Left ventricle myocardium inferior (tissue), 1 donor: ENCODE data around the gene PIK3R1. TPM values are rescaled to one million over a fixed set of nuclear protein-coding genes. Genes with fewer than 3 reads are reported as not detected.

Experiments used
- DNase-seq: peaks from one replicate; pipeline ENCODE4 v3.0.0-alpha.2; 2020
- H3K27ac ChIP-seq: fragments of 200-600 bp; replicated peaks from 2 replicates; pipeline ENCODE4 v1.8.0; 2021
- H3K27me3 ChIP-seq: fragments of 200-600 bp; 2 replicates; pipeline ENCODE4 v1.8.0; 2021; ENCODE audit warnings: low read depth
- H3K36me3 ChIP-seq: fragments of 200-600 bp; 2 replicates; pipeline ENCODE4 v1.8.0; 2021
- H3K4me1 ChIP-seq: fragments of 200-600 bp; 2 replicates; pipeline ENCODE4 v1.8.0; 2021
- H3K4me3 ChIP-seq: fragments of 200-600 bp; 2 replicates; pipeline ENCODE4 v1.8.0; 2021; ENCODE audit warnings: mild to moderate bottlenecking, moderate library complexity
- H3K9me3 ChIP-seq: fragments of 200-600 bp; replicated peaks from 2 replicates; pipeline ENCODE4 v1.8.0; 2021
- CTCF ChIP-seq: fragments of 200-600 bp; IDR thresholded peaks from 2 replicates; pipeline ENCODE4 v1.8.0; 2021; ENCODE audit warnings: antibody characterized with exemption, mild to moderate bottlenecking, borderline replicate concordance
- intact Hi-C: fragments of 100-400 bp; cut with micrococcal nuclease; formaldehyde crosslinking; loops from one replicate; pipeline ENCODE4 v1.11.0; 2022
- total RNA-seq: library from RNA; stranded (reverse); fragmentation: NEBNext Ultra II Directional; extraction: Animal tissue kit (Norgen Biotek cat#: 25700); gene quantifications from one replicate; pipeline ENCODE4 v1.2.1, GENCODE V29; 2021
- donor health status: DM: no; HTN: yes; CAD: no; lungs with severe emphysema.

Gene PIK3R1
- total RNA-seq, 1 donor from 2014 or later, result 132 TPM

- Histone ChIP-seq H3K4me1 (peaks cover 18% of the 10 kb centered on the region), H3K9me3 (no peaks in the 10 kb centered on the region), H3K4me3 (no peak overlapping the region), H3K27ac (no peak overlapping the region), H3K27me3 (no peaks in the 10 kb centered on the region), H3K36me3 (no peaks in the 10 kb centered on the region)
- no peak for TF ChIP-seq CTCF
- intact Hi-C loops, result no loop called here
- no peak for DNase-seq
These were observed 118.3 kb downstream of the PIK3R1 start for GRCh38 chr5:68333649-68334552.

- Histone ChIP-seq H3K27ac (no peak overlapping the region), H3K4me3 (no peak overlapping the region), H3K36me3 (no peaks in the 10 kb centered on the region), H3K9me3 (no peaks in the 10 kb centered on the region), H3K4me1 (peaks cover 15% of the 10 kb centered on the region), H3K27me3 (no peaks in the 10 kb centered on the region)
- no peak for TF ChIP-seq CTCF
- DNase-seq, result no peak
- intact Hi-C loops, result no loop called here
These were observed 119.0 kb downstream of the PIK3R1 start for GRCh38 chr5:68334553-68334886.

GRCh38 chr5:68335075-68335474 lies 119.5 kb downstream of the PIK3R1 start:
- H3K27ac ChIP-seq, result no peak overlapping the region
- H3K9me3 ChIP-seq, result no peaks in the 10 kb centered on the region
- TF ChIP-seq CTCF, result no peak
- H3K36me3 ChIP-seq, result no peaks in the 10 kb centered on the region
- H3K4me3 ChIP-seq, result no peak overlapping the region
- DNase-seq, result no peak
- intact Hi-C loops, result no loop called here
- H3K4me1 ChIP-seq, result peaks cover 9% of the 10 kb centered on the region
- H3K27me3 ChIP-seq, result no peaks in the 10 kb centered on the region

- TF ChIP-seq CTCF, result no peak
- no peak overlapping the region for H3K27ac ChIP-seq
- H3K4me1 ChIP-seq, result no peaks in the 10 kb centered on the region
- H3K9me3 ChIP-seq, result no peaks in the 10 kb centered on the region
- DNase-seq, result no peak
- no peak overlapping the region for H3K4me3 ChIP-seq
- H3K36me3 ChIP-seq, result no peaks in the 10 kb centered on the region
- H3K27me3 ChIP-seq, result no peaks in the 10 kb centered on the region
- intact Hi-C loops, result no loop called here
These were observed 120.6 kb downstream of the PIK3R1 start for GRCh38 chr5:68336200-68336599.

- H3K4me1 ChIP-seq, result no peaks in the 10 kb centered on the region
- no peak for TF ChIP-seq CTCF
- no peak overlapping the region for H3K4me3 ChIP-seq
- intact Hi-C loops, result no loop called here
- H3K36me3 ChIP-seq, result no peaks in the 10 kb centered on the region
- no peaks in the 10 kb centered on the region for H3K9me3 ChIP-seq
- no peak for DNase-seq
- H3K27me3 ChIP-seq, result no peaks in the 10 kb centered on the region
- no peak overlapping the region for H3K27ac ChIP-seq
These were observed 121.7 kb downstream of the PIK3R1 start for GRCh38 chr5:68337235-68337634.
